Heart left ventricle (tissue), 13 donors: ENCODE results near the gene ATP9B.

Experiments used
- CTCF ChIP-seq, 12 donors: fragments of 200-600 bp; sonication (generic) in 4 of 12; IDR thresholded peaks; one replicate each; pipeline versions ENCODE4 v1.5.0 to v1.8.0; 2018 to 2022; ENCODE audit warnings: antibody characterized with exemption in 12 of 12, mild to moderate bottlenecking in 5 of 12
- POLR2A ChIP-seq, 2 donors: fragments of 450-650 bp; IDR thresholded peaks; one replicate each; pipeline ENCODE4 v1.6.1; 2017; ENCODE audit warnings: antibody characterized with exemption in 2 of 2, mild to moderate bottlenecking in 2 of 2, moderate library complexity in 2 of 2
- donor health status: ischemic (EF 13 %, LVEDD 7.1; RV severe dilation, severe dysfunction).
- donor health status: DM: no; HTN: yes; CAD: no.
- donor health status: DM: no; HTN: no; CAD: no.
- donor health status: ischemic (EF 25% LVEDD 6.9; RV normal size, moderate dysfunction).
- donor health status: ischemic (EF 25% LVEDD 5.7; RV mildly dilated, moderate dysfunction).
- donor health status: ischemic (EF 35%, LVEDD 5.7; RV mildly dilated, moderate dysfunction).
- donor health status: nonischemic (EF 11% LVEDD 7.7; RV severe dilation, severe dysfunction).
- donor health status: DM: yes; HTN: yes; CAD: no.
- donor health status: PGD.
- donor health status: ischemic (EF 29% LVEDD 5.4; RV normal size, mild dysfunction).
- donor health status: nonischemic (EF 23%, LVEDD 6.1; RV moderate dilation, normal function).

DNA sequence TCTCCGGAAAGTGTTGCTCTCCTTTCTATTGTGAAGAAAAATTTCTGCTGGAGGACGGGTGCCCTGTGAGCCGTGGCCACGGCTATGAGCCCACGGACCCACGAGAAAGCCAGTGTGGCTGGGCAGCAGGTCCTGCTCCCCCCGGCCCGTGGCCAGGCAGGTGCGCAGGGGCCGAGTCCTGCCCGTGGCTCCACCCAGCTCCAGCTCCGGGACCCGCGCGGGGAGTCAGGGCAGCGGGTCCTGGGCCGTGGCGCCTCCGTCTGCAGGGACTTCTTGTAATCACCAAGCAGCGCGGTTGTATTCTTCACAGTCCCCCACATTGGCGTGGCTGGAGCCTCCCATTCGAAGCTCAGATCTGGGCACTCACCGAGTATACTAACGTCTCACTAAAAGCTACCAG, 46.6 kb upstream of the ATP9B start:
- TF ChIP-seq CTCF (IDR thresholded peaks at IDR 0.05) (no peak), POLR2A (IDR thresholded peaks at IDR 0.05) (no peak)
